Gastrocnemius medialis (tissue), 4 donors: ENCODE data around the gene CREB1. TPM values are rescaled to one million over a fixed set of nuclear protein-coding genes. Genes with fewer than 3 reads are reported as not detected.
A peak's percentile ranks its signal among the peaks of the same experiment; 100 is the strongest.

ENCODE experiments used
- ATAC-seq, 2 donors: fragments of 150-250 bp; one replicate each; pipeline ENCODE4 v1.9.1; 2016
- DNase-seq, 2 donors: peaks; one replicate each; pipeline ENCODE4 v3.0.0-alpha.2; 2019
- H3K27ac ChIP-seq, 4 donors: fragments of 200-600 bp; sonication (generic); 1 replicate in 1 of 4; 2 replicates in 3 of 4; pipeline ENCODE4 v1.5.1; 2016 to 2018; ENCODE audit warnings: mild to moderate bottlenecking in 2 of 4, moderate library complexity in 1 of 4
- H3K27me3 ChIP-seq, 3 donors: fragments of 200-600 bp; sonication (generic) in 2 of 3; 1 replicate in 1 of 3; 2 replicates in 2 of 3; pipeline versions ENCODE4 v1.5.1 to v1.6.0; 2016 to 2019; ENCODE audit warnings: mild to moderate bottlenecking in 1 of 3, moderate library complexity in 1 of 3
- H3K36me3 ChIP-seq, 2 donors: fragments of 200-600 bp; sonication (generic) in 1 of 2; one replicate each; pipeline ENCODE4 v1.5.1; 2017 to 2018
- H3K4me1 ChIP-seq, 2 donors: fragments of 200-600 bp; sonication (generic) in 1 of 2; one replicate each; pipeline ENCODE4 v1.5.1; 2016 to 2017; ENCODE audit warnings: mild to moderate bottlenecking in 2 of 2
- H3K4me3 ChIP-seq, 4 donors: fragments of 200-600 bp; sonication (generic) in 3 of 4; 1 replicate in 1 of 4; 2 replicates in 3 of 4; pipeline ENCODE4 v1.5.1; 2016 to 2019; ENCODE audit warnings: mild to moderate bottlenecking in 2 of 4
- H3K9me3 ChIP-seq, 3 donors: fragments of 200-600 bp; sonication (generic) in 2 of 3; 1 replicate in 1 of 3; 2 replicates in 2 of 3; pipeline ENCODE4 v1.5.1; 2016 to 2019
- CTCF ChIP-seq, 5 experiments: fragments of 450-650 bp in 3 of 5; fragments of 200-600 bp in 2 of 5; sonication (generic) in 2 of 5; IDR thresholded peaks in 4 of 5; conservative IDR thresholded peaks in 1 of 5; 1 replicate in 4 of 5; 2 replicates in 1 of 5; pipeline ENCODE4 v1.5.1; 2016 to 2019; ENCODE audit warnings: antibody characterized with exemption in 5 of 5, mild to moderate bottlenecking in 3 of 5, moderate library complexity in 3 of 5
- POLR2A ChIP-seq, 2 donors: fragments of 450-650 bp; IDR thresholded peaks; one replicate each; pipeline ENCODE4 v1.6.1; 2017; ENCODE audit warnings: antibody characterized with exemption in 2 of 2, mild to moderate bottlenecking in 2 of 2, moderate library complexity in 2 of 2
- in situ Hi-C, 4 donors: fragments of 200-750 bp; cut with MboI; loops; one replicate each; pipeline versions ENCODE4 v1.15.0 to v1.8.0; 2017; ENCODE audit warnings: low sequenced_read_pairs in 4 of 4
- intact Hi-C: fragments of 100-400 bp; cut with DNase I; formaldehyde crosslinking; loops from one replicate; pipeline ENCODE4 v1.15.1; 2023; ENCODE audit warnings: low total_unique reads
- total RNA-seq, 4 donors: library from RNA; depleted of rRNA; stranded (reverse); fragments of >200 nt; gene quantifications; one replicate each; pipeline versions ENCODE4 v1.1.0 to v1.2.3, GENCODE V29; 2016

Gene CREB1
- total RNA-seq, 4 donors from 2014 or later = 11.5 to 19.9 (median 19.8) TPM

GRCh38 chr2:207619764-207620203 lies 90.0 kb downstream of the CREB1 start:
- peaks cover 0 to 11% of the 10 kb centered on the region in 2 donors for H3K36me3 ChIP-seq
- H3K4me1 ChIP-seq = peaks cover 7 to 11% of the 10 kb centered on the region in 2 donors
- in situ Hi-C loops = loop anchor here in 3 of 4 donors (10.0 to 25.0 kb wide), 4 partner anchors 85 to 643 kb away; partner anchors contain the start of genes CCNYL1 (in 1 of the 3), IDH1 (in 1 of the 3), PIKFYVE (in 1 of the 3) and PLEKHM3 (in 1 of the 3)

GRCh38 chr2:207621501-207622039 lies 91.8 kb downstream of the CREB1 start:
- intact Hi-C loops (no loop called here), in situ Hi-C loops (loop anchor here in 3 of 4 donors (10.0 to 25.0 kb wide), 4 partner anchors 87 to 641 kb away; partner anchors contain the start of genes CCNYL1 (in 1 of the 3), IDH1 (in 1 of the 3), PIKFYVE (in 1 of the 3) and PLEKHM3 (in 1 of the 3))
- Histone ChIP-seq H3K27me3 (no peaks in the 10 kb centered on the region), H3K4me3 (no peak overlapping the region), H3K4me1 (peaks cover 7 to 11% of the 10 kb centered on the region in 2 donors), H3K9me3 (no peaks in the 10 kb centered on the region), H3K36me3 (peaks cover 0 to 7% of the 10 kb centered on the region in 2 donors), H3K27ac (no peak overlapping the region)
- DNase-seq = no peak
- ATAC-seq = no peak
- no peak for TF ChIP-seq POLR2A (IDR thresholded peaks at IDR 0.05)
- no peak for TF ChIP-seq CTCF (IDR thresholded peaks at IDR 0.05 in 4 of 5, conservative IDR thresholded peaks at IDR 0.05 in 1 of 5)

More at GRCh38 chr2:207619764-207620203, 90.0 kb downstream of the CREB1 start:
- H3K27ac ChIP-seq = no peak overlapping the region
- intact Hi-C loops = no loop called here
- TF ChIP-seq CTCF (IDR thresholded peaks at IDR 0.05 in 4 of 5, conservative IDR thresholded peaks at IDR 0.05 in 1 of 5) (no peak), POLR2A (IDR thresholded peaks at IDR 0.05) (no peak)
- H3K4me3 ChIP-seq = no peak overlapping the region
- no peaks in the 10 kb centered on the region for H3K27me3 ChIP-seq
- ATAC-seq (no peak), DNase-seq (no peak)
- H3K9me3 ChIP-seq = no peaks in the 10 kb centered on the region

DNA sequence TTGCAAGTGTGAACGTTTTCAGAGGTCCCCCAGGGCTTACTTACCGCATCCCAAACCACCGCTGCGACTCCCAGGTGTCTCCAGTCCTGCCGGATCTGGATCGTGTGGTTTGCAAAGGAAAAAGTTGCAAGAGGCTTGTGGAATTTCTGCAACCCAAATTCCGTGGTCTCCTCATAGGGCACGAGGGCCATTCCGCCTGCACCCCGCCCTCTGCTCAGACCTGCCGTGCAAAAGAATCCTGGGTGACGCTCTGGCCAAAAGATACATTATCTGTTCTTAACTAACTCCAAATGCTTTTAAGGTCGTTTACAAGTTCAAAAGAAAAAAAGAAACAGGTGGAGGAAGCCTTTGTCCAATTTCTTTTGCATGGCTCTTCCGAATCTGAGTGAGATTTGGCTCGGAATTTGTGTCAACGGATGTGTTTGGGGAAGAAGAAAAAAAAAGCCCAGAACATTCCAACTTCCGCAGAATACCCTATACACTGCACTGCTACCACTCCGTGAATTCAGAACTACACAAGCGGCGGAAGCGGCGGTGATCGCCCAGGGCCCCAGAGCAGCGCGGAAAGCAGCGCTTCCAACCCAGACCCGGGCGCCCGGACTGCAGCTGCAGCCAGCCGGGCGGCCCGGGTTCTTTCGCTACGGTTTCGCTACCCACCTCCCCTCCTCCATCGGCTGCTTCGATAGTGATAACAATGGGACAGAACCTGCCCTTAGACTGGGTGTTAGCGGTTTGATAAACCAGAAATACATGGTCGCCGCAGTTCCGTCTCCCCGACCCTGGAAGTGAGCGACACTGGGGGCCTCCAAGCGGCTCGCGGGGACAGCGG lies 94.6 kb downstream of the CREB1 start:
- Histone ChIP-seq H3K27me3 (no peaks in the 10 kb centered on the region), H3K9me3 (no peaks in the 10 kb centered on the region), H3K36me3 (peaks cover 0 to 6% of the 10 kb centered on the region in 2 donors), H3K4me1 (peaks cover 7 to 11% of the 10 kb centered on the region in 2 donors), H3K27ac (peak overlapping the region; percentile 91 to 96 (median 93)), H3K4me3 (peak overlapping the region; percentile 74 to 91 (median 86))
- no peak for TF ChIP-seq CTCF (IDR thresholded peaks at IDR 0.05 in 4 of 5, conservative IDR thresholded peaks at IDR 0.05 in 1 of 5)
- TF ChIP-seq POLR2A (IDR thresholded peaks at IDR 0.05) = no peak
- in situ Hi-C loops (loop anchor here in 3 of 4 donors (10.0 to 25.0 kb wide), 4 partner anchors 90 to 638 kb away; partner anchors contain the start of genes PLEKHM3 (in 2 of the 3), CCNYL1 (in 1 of the 3), IDH1 (in 1 of the 3) and PIKFYVE (in 1 of the 3)), intact Hi-C loops (loop anchor here (1.0 to 5.0 kb wide), 6 partner anchors 87 to 640 kb away; partner anchors contain the start of genes CCNYL1 and PLEKHM3)
- DNase-seq (peak; percentile 24 to 28), ATAC-seq (peak; percentile 30 to 34)

- Histone ChIP-seq H3K4me3 (peak within 1 kb of the TSS; percentile 74 to 91 (median 86)), H3K27me3 (no peaks in the 10 kb centered on the region), H3K4me1 (peaks cover 7 to 11% of the 10 kb centered on the region in 2 donors), H3K9me3 (no peaks in the 10 kb centered on the region), H3K36me3 (no peaks in the 10 kb centered on the region), H3K27ac (peak within 1 kb of the TSS; percentile 91 to 96 (median 93))
- ATAC-seq (peak; percentile 79 to 81), DNase-seq (peak; percentile 78 to 88)
- TF ChIP-seq POLR2A (IDR thresholded peaks at IDR 0.05) (peak; percentile 73 to 89), CTCF (IDR thresholded peaks at IDR 0.05 in 4 of 5, conservative IDR thresholded peaks at IDR 0.05 in 1 of 5) (peak in 3 of 5 experiments; percentile 33 to 51 (median 48))
- in situ Hi-C loops (loop anchor here in 2 of 4 donors (10.0 to 25.0 kb wide), 3 partner anchors 90 to 412 kb away; partner anchors contain the start of genes CCNYL1 (in 1 of the 2) and PLEKHM3 (in 1 of the 2)), intact Hi-C loops (loop anchor here (1.0 to 5.0 kb wide), 6 partner anchors 86 to 640 kb away; partner anchors contain the start of genes CCNYL1 and PLEKHM3)
Observed at GRCh38 chr2:207625014-207625907, 95.5 kb downstream of the CREB1 start, which contains the start of gene METTL21A. Gene METTL21A (minus strand): TSS chr2:207625394. CDS start chr2:207624375, 1,019 bp downstream.
